ENCODE measurements around the gene ATP6V1G1.

DNA sequence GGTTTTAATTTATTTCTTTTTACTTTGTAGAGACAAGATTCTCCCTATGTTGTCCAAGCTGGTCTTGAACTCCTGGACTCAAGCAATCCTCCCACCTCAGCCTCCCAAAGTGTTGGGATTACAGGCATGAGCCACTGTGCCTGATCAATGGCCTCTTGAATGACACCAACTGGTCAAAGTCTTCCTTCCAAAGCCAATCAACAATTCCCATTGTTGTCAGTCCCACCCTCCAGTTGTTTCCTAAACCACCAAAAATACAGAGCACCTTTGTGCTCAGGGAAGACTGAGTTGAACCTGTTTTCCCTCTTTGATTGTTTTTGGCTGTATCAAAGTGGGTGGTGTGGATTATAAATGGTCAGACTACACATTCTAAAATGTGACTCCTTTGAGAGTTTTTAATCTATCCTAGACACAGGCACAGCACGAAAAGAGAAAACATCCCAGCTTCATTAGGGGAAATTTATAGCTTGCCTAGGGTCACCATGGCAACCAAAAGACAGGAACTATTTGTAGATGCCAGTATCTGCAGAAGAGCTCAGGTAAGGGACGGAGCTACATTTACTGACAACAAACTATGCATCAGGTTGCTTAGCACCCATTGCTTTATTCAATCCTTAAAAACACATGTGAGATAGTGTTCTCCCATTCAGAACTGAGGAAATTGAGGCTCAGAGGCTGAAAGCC is 27.6 kb upstream of the ATP6V1G1 start:
- TF ChIP-seq, protein P1, sequence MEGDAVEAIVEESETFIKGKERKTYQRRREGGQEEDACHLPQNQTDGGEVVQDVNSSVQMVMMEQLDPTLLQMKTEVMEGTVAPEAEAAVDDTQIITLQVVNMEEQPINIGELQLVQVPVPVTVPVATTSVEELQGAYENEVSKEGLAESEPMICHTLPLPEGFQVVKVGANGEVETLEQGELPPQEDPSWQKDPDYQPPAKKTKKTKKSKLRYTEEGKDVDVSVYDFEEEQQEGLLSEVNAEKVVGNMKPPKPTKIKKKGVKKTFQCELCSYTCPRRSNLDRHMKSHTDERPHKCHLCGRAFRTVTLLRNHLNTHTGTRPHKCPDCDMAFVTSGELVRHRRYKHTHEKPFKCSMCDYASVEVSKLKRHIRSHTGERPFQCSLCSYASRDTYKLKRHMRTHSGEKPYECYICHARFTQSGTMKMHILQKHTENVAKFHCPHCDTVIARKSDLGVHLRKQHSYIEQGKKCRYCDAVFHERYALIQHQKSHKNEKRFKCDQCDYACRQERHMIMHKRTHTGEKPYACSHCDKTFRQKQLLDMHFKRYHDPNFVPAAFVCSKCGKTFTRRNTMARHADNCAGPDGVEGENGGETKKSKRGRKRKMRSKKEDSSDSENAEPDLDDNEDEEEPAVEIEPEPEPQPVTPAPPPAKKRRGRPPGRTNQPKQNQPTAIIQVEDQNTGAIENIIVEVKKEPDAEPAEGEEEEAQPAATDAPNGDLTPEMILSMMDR (conservative IDR thresholded peaks at IDR 0.05; ENCODE audit: low read depth in 2 of 2) = no peak
- TF ChIP-seq POLR2AphosphoS5 (IDR thresholded peaks at IDR 0.05; ENCODE audit: low read depth) (no peak), EZH2 (IDR thresholded peaks at IDR 0.05; ENCODE audit: low read depth, unreplicated experiment) (no peak), CREB1 (CRISPR knock-in tag; IDR thresholded peaks at IDR 0.05; ENCODE audit: low read depth) (no peak), EZH2phosphoT487 (IDR thresholded peaks at IDR 0.05; ENCODE audit: unreplicated experiment) (no peak), JUNB (IDR thresholded peaks at IDR 0.05; ENCODE audit: unreplicated experiment) (no peak), STAT1 (IDR thresholded peaks at IDR 0.05; ENCODE audit: unreplicated experiment) (no peak), ZNF331 (CRISPR knock-in tag; IDR thresholded peaks at IDR 0.05; ENCODE audit: low read depth) (no peak), NANOG (IDR thresholded peaks at IDR 0.05; ENCODE audit: borderline replicate concordance) (no peak), ZNF114 (CRISPR knock-in tag; IDR thresholded peaks at IDR 0.05) (no peak)
- TF ChIP-seq, protein P2, sequence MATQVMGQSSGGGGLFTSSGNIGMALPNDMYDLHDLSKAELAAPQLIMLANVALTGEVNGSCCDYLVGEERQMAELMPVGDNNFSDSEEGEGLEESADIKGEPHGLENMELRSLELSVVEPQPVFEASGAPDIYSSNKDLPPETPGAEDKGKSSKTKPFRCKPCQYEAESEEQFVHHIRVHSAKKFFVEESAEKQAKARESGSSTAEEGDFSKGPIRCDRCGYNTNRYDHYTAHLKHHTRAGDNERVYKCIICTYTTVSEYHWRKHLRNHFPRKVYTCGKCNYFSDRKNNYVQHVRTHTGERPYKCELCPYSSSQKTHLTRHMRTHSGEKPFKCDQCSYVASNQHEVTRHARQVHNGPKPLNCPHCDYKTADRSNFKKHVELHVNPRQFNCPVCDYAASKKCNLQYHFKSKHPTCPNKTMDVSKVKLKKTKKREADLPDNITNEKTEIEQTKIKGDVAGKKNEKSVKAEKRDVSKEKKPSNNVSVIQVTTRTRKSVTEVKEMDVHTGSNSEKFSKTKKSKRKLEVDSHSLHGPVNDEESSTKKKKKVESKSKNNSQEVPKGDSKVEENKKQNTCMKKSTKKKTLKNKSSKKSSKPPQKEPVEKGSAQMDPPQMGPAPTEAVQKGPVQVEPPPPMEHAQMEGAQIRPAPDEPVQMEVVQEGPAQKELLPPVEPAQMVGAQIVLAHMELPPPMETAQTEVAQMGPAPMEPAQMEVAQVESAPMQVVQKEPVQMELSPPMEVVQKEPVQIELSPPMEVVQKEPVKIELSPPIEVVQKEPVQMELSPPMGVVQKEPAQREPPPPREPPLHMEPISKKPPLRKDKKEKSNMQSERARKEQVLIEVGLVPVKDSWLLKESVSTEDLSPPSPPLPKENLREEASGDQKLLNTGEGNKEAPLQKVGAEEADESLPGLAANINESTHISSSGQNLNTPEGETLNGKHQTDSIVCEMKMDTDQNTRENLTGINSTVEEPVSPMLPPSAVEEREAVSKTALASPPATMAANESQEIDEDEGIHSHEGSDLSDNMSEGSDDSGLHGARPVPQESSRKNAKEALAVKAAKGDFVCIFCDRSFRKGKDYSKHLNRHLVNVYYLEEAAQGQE (IDR thresholded peaks at IDR 0.05; ENCODE audit: unreplicated experiment) = no peak
- TF ChIP-seq, protein P3, sequence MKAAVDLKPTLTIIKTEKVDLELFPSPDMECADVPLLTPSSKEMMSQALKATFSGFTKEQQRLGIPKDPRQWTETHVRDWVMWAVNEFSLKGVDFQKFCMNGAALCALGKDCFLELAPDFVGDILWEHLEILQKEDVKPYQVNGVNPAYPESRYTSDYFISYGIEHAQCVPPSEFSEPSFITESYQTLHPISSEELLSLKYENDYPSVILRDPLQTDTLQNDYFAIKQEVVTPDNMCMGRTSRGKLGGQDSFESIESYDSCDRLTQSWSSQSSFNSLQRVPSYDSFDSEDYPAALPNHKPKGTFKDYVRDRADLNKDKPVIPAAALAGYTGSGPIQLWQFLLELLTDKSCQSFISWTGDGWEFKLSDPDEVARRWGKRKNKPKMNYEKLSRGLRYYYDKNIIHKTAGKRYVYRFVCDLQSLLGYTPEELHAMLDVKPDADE (IDR thresholded peaks at IDR 0.05) = no peak
- TF ChIP-seq, protein P4, sequence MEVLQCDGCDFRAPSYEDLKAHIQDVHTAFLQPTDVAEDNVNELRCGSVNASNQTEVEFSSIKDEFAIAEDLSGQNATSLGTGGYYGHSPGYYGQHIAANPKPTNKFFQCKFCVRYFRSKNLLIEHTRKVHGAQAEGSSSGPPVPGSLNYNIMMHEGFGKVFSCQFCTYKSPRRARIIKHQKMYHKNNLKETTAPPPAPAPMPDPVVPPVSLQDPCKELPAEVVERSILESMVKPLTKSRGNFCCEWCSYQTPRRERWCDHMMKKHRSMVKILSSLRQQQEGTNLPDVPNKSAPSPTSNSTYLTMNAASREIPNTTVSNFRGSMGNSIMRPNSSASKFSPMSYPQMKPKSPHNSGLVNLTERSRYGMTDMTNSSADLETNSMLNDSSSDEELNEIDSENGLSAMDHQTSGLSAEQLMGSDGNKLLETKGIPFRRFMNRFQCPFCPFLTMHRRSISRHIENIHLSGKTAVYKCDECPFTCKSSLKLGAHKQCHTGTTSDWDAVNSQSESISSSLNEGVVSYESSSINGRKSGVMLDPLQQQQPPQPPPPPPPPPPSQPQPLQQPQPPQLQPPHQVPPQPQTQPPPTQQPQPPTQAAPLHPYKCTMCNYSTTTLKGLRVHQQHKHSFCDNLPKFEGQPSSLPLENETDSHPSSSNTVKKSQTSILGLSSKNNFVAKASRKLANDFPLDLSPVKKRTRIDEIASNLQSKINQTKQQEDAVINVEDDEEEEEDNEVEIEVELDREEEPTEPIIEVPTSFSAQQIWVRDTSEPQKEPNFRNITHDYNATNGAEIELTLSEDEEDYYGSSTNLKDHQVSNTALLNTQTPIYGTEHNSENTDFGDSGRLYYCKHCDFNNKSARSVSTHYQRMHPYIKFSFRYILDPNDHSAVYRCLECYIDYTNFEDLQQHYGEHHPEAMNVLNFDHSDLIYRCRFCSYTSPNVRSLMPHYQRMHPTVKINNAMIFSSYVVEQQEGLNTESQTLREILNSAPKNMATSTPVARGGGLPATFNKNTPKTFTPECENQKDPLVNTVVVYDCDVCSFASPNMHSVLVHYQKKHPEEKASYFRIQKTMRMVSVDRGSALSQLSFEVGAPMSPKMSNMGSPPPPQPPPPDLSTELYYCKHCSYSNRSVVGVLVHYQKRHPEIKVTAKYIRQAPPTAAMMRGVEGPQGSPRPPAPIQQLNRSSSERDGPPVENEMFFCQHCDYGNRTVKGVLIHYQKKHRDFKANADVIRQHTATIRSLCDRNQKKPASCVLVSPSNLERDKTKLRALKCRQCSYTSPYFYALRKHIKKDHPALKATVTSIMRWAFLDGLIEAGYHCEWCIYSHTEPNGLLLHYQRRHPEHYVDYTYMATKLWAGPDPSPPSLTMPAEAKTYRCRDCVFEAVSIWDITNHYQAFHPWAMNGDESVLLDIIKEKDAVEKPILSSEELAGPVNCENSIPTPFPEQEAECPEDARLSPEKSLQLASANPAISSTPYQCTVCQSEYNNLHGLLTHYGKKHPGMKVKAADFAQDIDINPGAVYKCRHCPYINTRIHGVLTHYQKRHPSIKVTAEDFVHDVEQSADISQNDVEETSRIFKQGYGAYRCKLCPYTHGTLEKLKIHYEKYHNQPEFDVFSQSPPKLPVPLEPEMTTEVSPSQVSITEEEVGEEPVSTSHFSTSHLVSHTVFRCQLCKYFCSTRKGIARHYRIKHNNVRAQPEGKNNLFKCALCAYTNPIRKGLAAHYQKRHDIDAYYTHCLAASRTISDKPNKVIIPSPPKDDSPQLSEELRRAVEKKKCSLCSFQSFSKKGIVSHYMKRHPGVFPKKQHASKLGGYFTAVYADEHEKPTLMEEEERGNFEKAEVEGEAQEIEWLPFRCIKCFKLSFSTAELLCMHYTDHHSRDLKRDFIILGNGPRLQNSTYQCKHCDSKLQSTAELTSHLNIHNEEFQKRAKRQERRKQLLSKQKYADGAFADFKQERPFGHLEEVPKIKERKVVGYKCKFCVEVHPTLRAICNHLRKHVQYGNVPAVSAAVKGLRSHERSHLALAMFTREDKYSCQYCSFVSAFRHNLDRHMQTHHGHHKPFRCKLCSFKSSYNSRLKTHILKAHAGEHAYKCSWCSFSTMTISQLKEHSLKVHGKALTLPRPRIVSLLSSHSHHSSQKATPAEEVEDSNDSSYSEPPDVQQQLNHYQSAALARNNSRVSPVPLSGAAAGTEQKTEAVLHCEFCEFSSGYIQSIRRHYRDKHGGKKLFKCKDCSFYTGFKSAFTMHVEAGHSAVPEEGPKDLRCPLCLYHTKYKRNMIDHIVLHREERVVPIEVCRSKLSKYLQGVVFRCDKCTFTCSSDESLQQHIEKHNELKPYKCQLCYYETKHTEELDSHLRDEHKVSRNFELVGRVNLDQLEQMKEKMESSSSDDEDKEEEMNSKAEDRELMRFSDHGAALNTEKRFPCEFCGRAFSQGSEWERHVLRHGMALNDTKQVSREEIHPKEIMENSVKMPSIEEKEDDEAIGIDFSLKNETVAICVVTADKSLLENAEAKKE (CRISPR knock-in tag; IDR thresholded peaks at IDR 0.05) = no peak
